NCI-H187 (cell line): ENCODE results near the gene CDH13.

Experiments used
- DNase-seq, 2 experiments: peaks; one replicate each; lab custom pipeline; 2025; lab: John Stamatoyannopoulos, UW

Gene CDH13

DNA sequence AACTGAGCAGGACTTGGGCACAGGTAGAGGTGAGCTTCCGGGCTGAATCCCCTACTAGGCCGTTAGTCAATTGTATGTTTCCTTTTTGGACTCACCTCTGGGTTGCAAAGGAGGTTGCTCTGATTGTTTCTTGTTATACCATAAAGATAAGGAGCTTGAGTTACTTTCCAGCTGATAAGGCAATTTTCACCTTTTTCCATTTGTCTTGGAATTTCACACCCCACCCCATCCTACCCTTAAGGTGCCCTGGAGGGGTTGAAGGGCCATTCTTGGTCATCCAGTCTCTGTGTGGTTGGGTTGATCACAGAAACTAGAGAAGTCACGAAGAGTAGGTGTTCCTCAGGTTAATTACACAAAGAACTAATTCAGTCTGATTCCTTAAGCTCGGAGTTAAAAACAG is 162.2 kb downstream of the CDH13 start:
- DNase-seq: no peak

DNA sequence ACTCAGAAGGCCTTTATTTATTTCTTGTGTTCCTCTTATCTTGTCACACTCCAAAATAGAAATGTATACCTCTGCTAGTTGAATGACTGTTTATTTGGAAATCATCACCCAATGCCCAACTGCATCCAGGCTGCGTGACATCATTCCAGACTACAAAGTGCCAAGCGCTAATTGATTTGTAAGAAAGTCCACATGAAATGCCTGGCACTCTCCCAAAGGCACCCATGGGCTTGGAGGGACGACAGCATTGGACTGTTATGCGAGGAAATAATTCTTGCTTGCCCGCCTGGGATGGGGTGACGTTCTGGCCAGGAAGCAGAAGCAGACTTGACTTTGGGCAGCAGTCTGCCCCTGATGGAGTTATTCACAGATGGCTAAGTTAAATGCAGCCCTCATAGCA is 165.9 kb downstream of the CDH13 start:
- no peak for DNase-seq

DNA sequence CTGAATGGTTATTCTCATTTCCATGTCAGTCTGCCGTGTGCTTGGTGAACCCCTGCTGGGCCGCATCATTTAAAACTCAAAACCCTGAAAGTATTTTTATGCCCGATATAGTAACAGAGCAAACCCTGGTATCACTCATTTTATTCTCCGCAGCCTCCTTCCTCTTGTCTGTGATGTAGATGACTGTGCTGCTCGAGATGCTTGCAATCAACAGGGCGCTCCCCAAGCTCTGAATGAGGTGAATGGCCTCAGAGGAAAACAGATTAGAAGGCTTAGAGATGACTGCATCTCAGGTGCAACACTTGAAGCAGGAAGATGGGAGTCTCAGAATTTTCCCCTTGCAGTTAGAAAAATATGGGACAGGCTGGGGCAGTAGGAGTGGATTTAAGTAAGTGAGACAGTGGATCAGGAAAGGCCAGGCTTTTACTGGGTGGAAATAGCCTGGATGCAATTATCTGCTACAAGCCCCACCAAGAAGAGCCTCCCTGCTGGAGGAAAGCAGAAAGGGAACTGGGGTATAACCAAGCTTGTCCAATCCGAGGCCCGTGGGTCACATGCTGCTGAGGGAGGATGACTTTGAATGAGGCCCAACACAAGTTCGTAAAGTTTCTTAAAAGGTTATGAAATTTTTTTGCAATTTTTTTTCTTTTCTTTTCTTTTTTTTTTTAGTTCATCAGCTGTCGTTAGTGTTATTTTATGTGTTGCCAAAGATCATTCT is 166.9 kb downstream of the CDH13 start:
- no peak for DNase-seq

DNA sequence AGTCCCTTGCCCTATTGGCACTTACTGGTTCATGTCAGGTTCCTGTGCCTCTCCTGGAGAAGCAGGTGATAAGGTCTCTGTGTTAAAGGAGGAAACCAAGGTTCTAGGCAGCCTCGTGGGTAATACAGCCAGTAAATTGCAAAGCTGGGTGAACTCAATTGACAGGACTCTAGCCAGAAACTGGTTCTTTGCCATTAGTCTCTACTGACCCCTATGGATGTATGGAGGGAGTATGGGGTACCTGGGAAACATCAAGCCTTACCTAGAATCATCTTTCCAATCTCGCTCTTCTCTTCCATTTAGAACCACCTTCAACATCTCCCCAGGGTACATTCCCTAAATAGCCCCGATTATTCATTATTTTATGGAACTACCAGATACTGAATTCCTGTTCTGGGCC is 169.3 kb downstream of the CDH13 start:
- DNase-seq: no peak

DNA sequence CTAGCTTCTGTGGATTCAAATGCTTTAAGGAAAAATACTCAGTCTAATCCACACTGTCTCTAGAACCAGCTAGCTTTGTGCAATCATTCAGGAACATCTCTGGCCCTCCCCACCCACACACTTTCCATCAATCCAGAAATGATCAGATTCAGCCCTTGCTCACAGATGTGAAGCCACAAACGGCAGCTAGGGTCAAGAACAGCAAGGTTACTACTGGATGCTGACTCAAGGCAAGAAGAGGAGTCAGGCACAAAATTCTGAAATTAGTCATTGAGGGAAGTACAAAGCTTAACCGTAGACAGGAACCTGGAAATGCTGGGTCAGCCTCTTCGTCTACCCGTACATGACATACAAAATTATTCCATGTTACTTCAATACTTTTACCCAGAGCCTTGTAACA is 174.6 kb downstream of the CDH13 start:
- no peak for DNase-seq

DNA sequence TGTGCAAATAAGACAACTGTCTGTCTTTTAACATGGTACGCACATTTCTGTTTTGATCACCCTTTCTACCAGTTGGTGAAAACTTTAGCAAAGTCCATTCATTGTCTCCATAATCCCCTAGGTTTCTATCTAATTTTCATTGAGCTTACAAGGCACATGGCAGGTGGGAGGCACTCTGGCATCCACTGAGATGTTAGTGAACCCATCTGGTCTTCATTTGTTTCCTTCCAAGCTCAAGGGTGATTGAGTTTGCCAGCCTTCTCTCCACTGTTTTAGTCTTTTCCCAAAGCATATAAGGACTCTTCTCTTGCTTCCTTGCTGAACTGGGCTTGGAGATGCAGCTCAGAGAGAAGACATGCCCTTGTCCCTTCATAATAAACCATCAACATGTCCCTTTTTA is 179.1 kb downstream of the CDH13 start:
- no peak for DNase-seq

DNA sequence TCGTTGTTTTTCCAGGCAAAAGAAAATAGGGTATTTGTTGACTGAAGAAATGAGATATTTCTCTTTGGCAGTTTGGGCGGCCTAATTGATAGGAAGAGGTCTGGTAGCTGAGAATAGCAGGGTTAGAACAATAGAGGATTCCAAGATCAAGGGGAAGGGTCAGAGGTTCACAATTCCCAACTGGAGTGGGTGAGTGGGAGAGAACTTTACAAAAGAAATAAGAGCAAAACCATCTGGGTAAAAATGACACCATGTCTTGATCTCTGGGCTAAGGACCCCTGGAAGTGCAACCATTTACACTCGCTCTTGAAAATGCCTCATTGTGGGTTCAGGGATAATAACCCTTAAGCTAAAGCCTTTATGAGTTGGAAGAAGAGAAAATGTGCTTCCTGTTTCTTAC is 180.5 kb downstream of the CDH13 start:
- DNase-seq: no peak

DNA sequence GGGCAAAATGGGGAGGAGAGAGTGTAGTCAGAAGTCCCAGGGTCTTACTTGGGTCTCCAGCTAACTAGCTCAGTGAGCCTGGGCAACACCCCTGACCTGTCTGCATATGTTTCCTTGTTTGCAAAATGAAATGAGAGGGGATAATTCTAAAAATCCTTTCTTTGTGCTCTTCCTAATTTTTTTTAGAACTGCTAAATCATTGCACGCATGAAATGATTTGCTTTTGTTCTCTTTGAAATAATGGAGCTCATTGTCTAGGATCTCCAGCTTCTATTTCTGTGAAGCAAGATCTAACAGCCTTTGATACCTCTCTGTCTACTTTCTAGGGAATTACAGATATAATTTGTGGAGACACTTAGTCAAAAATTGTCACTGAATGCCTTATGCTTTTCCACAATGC is 181.3 kb downstream of the CDH13 start:
- no peak for DNase-seq

DNA sequence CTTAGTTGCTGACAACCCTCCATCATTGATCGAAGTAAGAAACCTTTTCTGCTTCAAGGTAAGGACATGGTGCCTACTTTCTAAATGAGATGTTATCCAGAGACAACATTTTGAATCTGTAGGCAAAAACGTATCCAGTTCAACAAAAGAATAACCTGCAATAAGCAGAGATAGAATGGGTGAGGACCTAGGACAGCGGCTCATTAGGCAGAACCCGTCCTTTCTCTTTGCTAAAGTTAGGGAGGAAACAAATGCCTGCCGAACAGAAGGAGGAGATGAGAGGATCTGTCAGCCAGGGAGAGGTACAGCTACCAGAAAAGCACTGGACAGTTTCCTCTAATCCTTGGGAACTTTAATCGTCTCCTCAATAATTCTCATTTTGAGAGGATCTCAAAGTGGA is 183.3 kb downstream of the CDH13 start:
- DNase-seq: no peak

DNA sequence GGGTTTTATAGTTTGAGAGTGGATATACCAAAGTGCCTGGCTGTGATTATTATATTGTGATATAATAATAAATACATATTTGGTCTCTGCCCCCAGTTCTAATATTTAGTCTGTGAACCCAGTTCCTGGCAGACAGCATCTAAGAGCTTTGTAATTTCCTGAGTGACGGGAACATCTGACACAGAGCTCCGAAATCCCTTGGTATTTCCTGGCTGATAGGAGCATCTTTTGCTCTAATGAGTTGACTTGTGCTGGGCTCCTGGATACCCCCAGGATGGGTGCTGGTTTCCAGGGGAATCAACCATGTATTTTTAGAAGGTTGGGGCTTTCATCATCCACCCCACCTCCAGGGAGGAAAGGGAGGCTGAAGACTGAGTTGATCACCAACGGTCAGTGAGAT is 187.3 kb downstream of the CDH13 start:
- DNase-seq: no peak

DNA sequence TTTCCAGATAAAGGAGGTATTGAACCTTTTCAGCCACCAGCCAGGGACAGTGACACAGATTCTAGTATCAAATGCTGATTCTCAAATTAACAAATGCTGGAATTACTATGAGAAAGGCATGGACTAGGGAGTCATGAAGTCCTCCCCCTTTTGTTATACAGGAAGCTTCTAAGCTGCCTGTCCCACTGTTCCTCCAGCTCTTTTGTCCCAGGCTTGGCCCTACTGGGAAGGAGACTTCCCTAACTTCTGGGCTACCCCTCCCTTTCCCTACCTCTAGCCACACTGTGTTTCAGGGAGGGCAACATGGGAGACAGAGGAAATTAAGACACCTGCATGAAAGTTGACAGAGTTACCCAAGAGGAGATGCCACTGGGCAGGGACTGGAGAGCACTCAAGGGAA is 192.5 kb downstream of the CDH13 start:
- no peak for DNase-seq

DNA sequence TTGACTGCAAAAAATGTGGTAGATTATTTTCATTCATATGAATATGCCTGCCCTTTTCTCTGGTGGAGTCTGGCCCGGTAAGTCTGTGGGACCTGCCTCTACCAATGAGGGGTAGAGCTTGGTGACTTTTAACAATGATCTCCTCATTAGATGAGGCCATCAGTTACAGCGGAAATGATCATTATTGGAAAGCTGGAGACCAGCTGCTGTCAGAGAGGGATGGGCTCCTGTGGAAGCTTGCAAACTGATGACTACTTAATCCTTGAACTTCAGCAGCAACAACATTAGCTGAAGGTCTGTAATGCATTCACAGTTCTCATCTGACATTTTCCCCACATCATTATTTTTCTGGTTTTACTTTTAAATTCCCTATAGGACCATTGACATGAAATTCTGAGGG is 194.1 kb downstream of the CDH13 start:
- no peak for DNase-seq

DNA sequence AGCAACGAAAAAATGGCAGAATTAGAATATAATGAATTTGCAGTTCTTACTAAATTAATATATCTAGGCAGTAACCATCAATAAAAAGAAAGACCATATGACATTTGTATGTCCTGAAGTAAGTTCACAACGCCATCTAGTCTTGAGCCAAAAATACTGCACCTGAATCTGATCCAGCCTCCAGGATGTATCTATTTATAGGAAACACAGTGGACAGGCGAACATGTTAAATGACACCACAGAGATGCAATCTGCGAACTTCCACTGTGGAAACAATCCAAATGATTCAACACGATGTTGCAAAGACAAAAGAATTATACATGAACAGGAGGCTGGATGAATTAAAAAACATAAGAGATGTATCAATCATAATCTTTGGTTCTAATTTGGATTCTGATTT is 197.6 kb downstream of the CDH13 start:
- no peak for DNase-seq

DNA sequence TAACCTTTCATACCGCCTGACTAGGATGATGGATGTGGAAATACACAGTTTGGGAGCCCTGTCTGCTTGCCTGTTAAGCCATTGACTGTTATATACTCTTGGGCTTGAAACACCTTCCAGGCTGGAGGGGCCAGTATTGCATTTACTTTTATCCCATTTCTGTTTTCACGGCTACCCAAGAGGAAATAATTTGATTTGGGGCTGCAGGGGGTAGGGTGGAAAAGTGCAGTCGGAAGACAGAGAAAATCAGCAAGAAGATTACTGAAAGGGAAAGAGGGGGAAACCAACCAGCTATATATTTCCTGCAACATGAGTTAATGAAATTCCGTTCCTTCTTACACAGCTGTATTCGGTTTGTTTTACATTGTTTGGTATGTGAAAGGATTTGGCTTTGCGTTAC is 202.5 kb downstream of the CDH13 start:
- no peak for DNase-seq

DNA sequence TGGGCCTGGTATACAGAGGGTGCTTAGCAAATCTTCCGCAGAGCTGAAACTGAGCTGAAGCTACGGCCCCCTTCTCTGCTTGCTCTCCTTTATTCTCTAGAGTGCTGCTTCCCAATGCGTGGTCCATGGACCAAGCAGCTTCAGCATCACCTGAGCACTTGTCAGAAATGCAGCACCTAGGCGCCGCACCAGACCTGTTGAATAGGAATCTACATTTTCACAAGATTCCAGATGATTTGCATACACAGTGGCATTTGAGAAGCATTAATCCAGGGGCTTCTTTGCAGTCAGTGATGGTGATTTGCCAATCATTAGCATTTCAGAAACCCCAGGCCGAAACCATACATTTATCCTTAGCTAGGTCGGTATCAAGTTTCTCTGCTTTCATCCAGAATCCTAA is 204.2 kb downstream of the CDH13 start:
- DNase-seq: no peak

DNA sequence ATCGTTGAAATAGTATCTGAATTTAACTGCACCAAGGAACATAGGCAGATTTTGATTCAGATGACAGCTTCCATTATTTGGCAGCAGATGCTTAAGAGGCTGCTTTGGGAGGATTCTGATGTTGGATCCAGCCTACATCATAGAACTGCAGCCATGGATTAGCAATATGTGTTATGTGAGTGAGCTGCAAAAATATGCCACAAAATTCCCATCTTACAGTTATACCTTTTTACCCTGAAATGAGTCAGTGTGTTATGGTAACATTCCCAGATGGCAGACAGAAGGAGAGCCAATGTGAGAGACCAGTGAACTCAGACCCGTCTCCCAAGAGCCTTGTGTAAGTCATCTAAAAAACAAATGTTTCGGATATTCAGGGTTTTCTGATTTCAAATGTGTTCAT is 206.1 kb downstream of the CDH13 start:
- DNase-seq: no peak

DNA sequence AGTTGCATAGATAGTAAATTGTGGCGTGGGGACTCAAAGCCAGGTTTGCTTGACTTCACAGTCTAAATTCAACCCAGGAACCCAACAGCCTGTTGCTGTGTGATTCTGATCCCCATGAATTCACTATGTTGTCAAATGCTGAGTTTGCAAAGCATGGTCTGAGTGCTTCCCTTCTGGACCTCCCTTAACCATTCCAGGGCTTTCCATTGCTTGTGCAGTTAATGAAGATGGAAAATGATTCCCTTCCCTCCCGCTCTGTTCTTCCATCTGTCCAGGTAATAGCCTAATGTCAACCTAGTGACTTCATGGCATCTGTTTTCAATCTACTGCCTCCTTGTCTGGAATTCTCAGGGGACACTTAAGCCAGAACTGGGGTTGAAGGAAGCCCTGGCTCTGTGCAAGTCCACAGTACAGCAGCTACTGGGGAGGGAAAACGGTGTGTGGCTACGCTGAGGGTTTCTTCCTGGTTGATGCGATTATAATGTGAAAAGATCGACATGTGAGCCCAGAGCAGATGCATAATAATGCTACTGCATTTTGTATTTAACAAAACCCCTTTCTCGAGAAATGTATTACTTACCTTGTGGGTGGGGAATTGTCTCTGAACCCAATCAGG is 206.7 kb downstream of the CDH13 start:
- DNase-seq: no peak

DNA sequence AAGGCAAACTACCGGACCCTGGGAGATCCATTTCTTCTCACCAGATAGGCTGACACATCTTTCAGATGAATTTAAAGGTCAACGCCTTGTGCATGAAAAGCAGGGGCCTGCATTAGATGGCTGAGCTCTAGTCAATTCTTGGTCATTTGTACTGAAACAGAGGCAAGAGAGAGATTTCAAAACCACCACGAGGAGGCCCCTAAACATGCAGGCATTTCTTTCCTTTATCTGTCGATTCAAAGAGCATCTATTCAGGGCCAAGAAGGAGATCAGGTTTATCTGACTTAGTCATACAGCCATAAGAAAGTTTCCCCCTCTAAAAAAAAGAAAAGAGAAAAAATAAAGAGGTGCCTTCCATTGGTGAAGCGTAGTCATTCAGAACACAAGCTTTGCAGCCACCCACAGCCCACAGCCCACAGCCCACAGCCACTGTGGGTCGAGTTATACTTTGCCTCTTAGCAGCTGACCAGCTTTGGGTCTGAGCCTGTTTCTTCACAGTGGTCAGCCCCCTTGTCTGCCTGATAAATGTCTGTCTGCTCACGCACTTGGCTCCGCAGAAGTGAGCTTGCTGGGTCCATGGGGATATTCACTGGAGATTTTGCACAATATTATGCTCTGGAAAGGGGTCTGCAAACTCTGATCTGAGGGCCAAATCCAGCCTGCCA is 207.5 kb downstream of the CDH13 start:
- DNase-seq: no peak

DNA sequence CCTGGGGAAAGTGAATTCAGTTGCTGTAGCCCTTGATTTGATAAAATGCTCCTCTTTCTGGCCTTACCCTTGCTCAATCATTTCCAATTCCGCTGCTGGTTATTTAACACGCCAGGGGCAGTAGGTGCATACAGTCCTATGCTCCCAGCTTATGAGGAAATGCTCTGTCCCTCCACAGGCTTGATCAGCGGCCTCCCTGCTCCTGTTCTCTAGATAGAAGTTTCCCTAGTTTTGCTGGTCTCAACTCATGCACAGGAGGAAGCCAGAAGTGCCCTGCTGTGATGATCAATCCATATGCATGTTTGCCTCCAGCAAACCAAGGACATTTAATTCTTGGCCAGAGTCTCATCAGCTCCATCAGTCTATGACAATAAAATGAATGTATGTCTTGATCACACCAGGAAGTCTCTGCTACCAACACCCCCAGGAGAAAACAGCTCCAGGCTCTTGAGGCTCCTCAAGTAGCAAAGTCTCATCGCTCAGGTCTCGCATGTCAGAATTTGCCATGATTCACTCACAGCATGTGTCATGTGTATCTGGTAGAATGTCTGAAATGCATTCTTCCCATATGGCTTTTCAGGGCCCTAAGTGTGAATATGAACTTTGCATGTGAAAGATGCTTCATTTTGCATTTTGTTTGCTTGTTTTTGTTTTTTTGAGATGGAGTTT is 208.9 kb downstream of the CDH13 start:
- no peak for DNase-seq

DNA sequence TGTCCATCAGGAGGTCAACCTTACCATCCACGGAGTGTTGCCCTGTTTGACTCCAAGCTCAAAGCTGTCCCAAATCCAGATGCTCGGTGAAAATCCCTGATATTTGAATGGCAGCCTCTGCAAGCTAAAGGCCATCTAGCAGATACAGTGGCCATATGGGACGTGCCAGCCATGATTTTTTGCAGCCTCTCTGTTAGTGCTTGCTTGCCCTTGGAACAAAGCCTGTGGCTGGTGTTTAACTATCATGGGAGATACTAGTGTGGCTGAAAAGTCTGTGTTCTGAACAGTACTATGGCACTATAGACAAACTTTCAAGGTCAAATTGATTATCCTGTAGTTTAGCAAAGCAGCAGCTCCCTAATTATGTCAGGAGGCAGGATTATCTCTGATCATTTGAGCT is 214.3 kb downstream of the CDH13 start:
- no peak for DNase-seq

DNA sequence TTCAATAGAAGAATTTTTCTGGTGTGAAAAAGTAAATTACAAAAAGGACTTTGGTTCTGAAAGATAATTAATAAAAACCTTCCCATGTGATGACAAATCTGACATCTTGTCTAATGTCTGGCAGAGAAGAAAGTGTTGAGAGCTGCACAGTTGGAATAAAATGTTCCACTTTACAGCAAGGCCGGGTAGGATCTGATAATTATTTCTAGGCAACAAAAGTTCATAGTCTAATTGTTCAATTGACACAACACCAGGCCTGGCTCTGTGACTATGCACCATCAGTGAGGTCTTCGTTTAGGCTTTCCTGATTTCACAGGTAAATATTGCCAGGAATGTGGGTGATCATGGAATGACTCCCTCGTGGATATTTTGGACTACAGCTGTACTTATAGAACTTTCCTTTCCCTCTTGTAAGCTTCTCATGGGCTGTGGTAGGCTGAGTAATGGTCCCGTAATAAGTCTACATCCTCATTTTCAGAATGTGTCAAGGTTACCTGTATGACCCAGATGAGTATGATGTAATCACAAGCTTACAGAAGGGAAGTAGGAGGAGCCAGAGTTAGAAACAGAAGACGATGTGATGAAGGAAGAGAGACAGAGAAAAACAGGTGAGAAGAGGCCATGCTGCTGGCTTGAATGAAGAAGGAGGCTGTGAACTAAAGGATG is 217.0 kb downstream of the CDH13 start:
- DNase-seq: no peak

DNA sequence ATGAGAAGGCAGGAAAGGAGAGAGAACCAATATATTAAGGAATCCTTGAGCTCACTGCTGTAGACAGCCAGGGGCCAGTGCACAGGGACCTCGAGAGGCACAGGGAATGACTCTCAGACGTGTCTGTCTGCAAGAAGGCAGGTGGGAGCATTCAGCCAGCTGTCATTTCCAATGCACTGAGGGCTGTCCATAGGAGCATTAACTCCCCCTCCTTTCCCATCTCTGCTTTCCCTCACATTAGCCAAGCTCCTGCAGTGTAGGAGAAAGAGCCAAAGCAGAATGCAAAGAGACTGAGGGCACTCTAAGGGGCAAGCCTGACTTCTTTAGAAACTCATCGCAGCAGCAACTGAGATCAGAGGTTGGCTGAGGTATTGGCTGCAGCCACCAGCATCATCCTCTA is 218.3 kb downstream of the CDH13 start:
- no peak for DNase-seq

DNA sequence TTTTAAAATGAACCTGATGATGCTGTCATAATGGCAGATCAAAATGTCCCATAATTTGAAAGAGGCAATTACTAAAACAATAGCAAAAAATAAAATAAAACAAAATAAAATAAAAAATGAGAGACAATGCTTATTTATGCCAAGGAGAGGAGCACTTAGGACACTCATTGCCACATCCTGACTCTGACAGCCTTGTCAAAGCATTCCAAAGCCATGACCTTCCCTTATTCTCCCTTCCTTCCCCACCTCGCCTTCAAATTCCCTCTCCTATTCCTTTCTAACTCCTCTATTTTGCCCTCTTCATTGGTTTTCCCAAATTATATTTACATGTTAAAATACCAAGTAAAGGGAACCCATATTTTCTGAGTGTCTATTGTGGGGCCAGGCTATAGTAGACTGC is 220.0 kb downstream of the CDH13 start:
- no peak for DNase-seq
